Gastrocnemius medialis (tissue), 4 donors: Measurements from ENCODE around the gene DIP2C.

Experiments used
- CTCF ChIP-seq, 5 experiments: fragments of 450-650 bp in 3 of 5; fragments of 200-600 bp in 2 of 5; sonication (generic) in 2 of 5; IDR thresholded peaks in 4 of 5; conservative IDR thresholded peaks in 1 of 5; 1 replicate in 4 of 5; 2 replicates in 1 of 5; pipeline ENCODE4 v1.5.1; 2016 to 2019; ENCODE audit warnings: antibody characterized with exemption in 5 of 5, mild to moderate bottlenecking in 3 of 5, moderate library complexity in 3 of 5
- POLR2A ChIP-seq, 2 donors: fragments of 450-650 bp; IDR thresholded peaks; one replicate each; pipeline ENCODE4 v1.6.1; 2017; ENCODE audit warnings: antibody characterized with exemption in 2 of 2, mild to moderate bottlenecking in 2 of 2, moderate library complexity in 2 of 2

- TF ChIP-seq CTCF (IDR thresholded peaks at IDR 0.05 in 4 of 5, conservative IDR thresholded peaks at IDR 0.05 in 1 of 5) (no peak), POLR2A (IDR thresholded peaks at IDR 0.05) (no peak)
Observed at GRCh38 chr10:340646-341045, 348.8 kb downstream of the DIP2C start.
